GM19372 (cell line): Measurements from ENCODE around the gene WDR88.

ENCODE experiments used
- ATAC-seq: cut with Tn5 transposase; IDR thresholded peaks from one replicate; pipeline ENCODE4 v1.9.1; 2021; ENCODE audit warnings: mild to moderate bottlenecking, low read depth, moderate library complexity; ENCODE audit not compliant: unreplicated experiment

The WDR88 gene

GRCh38 chr19:33194886-33195644 lies 63.2 kb downstream of the WDR88 start:
- no peak for ATAC-seq

GRCh38 chr19:33195645-33196347 lies 63.9 kb downstream of the WDR88 start:
- ATAC-seq, result no peak

- no peak for ATAC-seq
These were observed 64.7 kb downstream of the WDR88 start for GRCh38 chr19:33196446-33197193.

- no peak for ATAC-seq
These were observed 65.7 kb downstream of the WDR88 start for GRCh38 chr19:33197591-33198000.

- ATAC-seq, result no peak
These were observed 66.3 kb downstream of the WDR88 start for GRCh38 chr19:33198169-33198568.

GRCh38 chr19:33199441-33200265 lies 67.7 kb downstream of the WDR88 start:
- no peak for ATAC-seq

GRCh38 chr19:33201473-33201872 lies 69.6 kb downstream of the WDR88 start:
- no peak for ATAC-seq

GRCh38 chr19:33201886-33202545 lies 70.1 kb downstream of the WDR88 start:
- no peak for ATAC-seq

- ATAC-seq, result no peak
These were observed 70.9 kb downstream of the WDR88 start for GRCh38 chr19:33202546-33203507.

GRCh38 chr19:33203529-33203928 lies 71.6 kb downstream of the WDR88 start:
- no peak for ATAC-seq

GRCh38 chr19:33204136-33204973 lies 72.4 kb downstream of the WDR88 start:
- ATAC-seq, result no peak

- ATAC-seq, result no peak
These were observed 73.2 kb downstream of the WDR88 start for GRCh38 chr19:33205110-33205509.

GRCh38 chr19:33205531-33206260 lies 73.8 kb downstream of the WDR88 start:
- no peak for ATAC-seq

- ATAC-seq, result no peak
These were observed 74.5 kb downstream of the WDR88 start for GRCh38 chr19:33206261-33207039.

GRCh38 chr19:33207040-33207620 lies 75.2 kb downstream of the WDR88 start:
- ATAC-seq, result no peak

- ATAC-seq, result no peak
These were observed 76.0 kb downstream of the WDR88 start for GRCh38 chr19:33207903-33208302.
